Stomach (tissue), 9 donors: ENCODE measurements around the gene DCDC2C. TPM values are rescaled to one million over a fixed set of nuclear protein-coding genes. Genes with fewer than 3 reads are reported as not detected.

Source experiments
- DNase-seq, 2 donors: peaks; one replicate each; pipeline versions ENCODE4 v3.0.0 to v3.0.0-alpha.2; 2013 to 2019
- H3K27ac ChIP-seq, 5 donors: fragments of 200-600 bp in 4 of 5; sonication (generic) in 4 of 5; one replicate each; pipeline ENCODE4 v1.5.1; 2013 to 2019; ENCODE audit warnings: mild to moderate bottlenecking in 1 of 5, moderate library complexity in 1 of 5
- H3K27me3 ChIP-seq, 3 donors: fragments of 200-600 bp; sonication (generic); one replicate each; pipeline ENCODE4 v1.5.1; 2017 to 2019; ENCODE audit warnings: mixed run types in 1 of 3
- H3K36me3 ChIP-seq, 4 donors: fragments of 200-600 bp; sonication (generic); 1 replicate in 3 of 4; 2 replicates in 1 of 4; pipeline ENCODE4 v1.5.1; 2016 to 2019
- H3K4me1 ChIP-seq, 4 donors: fragments of 200-600 bp; sonication (generic); one replicate each; pipeline ENCODE4 v1.5.1; 2016 to 2019
- H3K4me3 ChIP-seq, 4 donors: fragments of 200-600 bp; sonication (generic) in 3 of 4; one replicate each; pipeline ENCODE4 v1.5.1; 2016 to 2019; ENCODE audit warnings: mild to moderate bottlenecking in 1 of 4
- H3K9me3 ChIP-seq, 4 donors: fragments of 200-600 bp; sonication (generic); one replicate each; pipeline ENCODE4 v1.5.1; 2016 to 2019
- CTCF ChIP-seq, 7 experiments: fragments of 450-650 bp in 4 of 7; fragments of 200-600 bp in 3 of 7; sonication (generic) in 3 of 7; IDR thresholded peaks; one replicate each; pipeline ENCODE4 v1.5.1; 2016 to 2019; ENCODE audit warnings: antibody characterized with exemption in 7 of 7, control low read depth in 2 of 7, mild to moderate bottlenecking in 1 of 7
- EP300 ChIP-seq: sonication (generic); formaldehyde crosslinking; IDR thresholded peaks from one replicate; pipeline ENCODE4 v1.6.1; 2017; ENCODE audit warnings: antibody characterized with exemption
- POLR2A ChIP-seq, 4 donors: fragments of 450-650 bp; IDR thresholded peaks; one replicate each; pipeline ENCODE4 v1.6.1; 2016; ENCODE audit warnings: antibody characterized with exemption in 4 of 4, control low read depth in 2 of 4, mild to moderate bottlenecking in 1 of 4, moderate library complexity in 1 of 4
- POLR2AphosphoS5 ChIP-seq, 3 donors: sonication (generic); formaldehyde crosslinking; IDR thresholded peaks; one replicate each; pipeline ENCODE4 v1.6.1; 2016; ENCODE audit warnings: antibody characterized with exemption in 3 of 3
- WGBS, 5 donors: extraction: QIAGEN DNeasy Blood & Tissue Kit in 3 of 5; methylation state at CpG; one replicate each; pipeline versions ENCODE4 v1.1.5 to v1.1.7; 2013 to 2018; 5-methylcytosine and 5-hydroxymethylcytosine counted together
- intact Hi-C: fragments of 100-400 bp; cut with DNase I; formaldehyde crosslinking; loops from one replicate; pipeline ENCODE4 v1.15.1; 2023; ENCODE audit warnings: low total_unique reads
- polyA plus RNA-seq, 3 donors: library from polyadenylated mRNA; stranded (reverse); fragments of 200-250 nt; gene quantifications; one replicate each; pipeline ENCODE4 v1.2.3, GENCODE V29; 2013
- total RNA-seq, 5 donors: library from RNA; depleted of rRNA; stranded (reverse); fragments of >200 nt; gene quantifications; one replicate each; pipeline versions ENCODE4 v1.1.0 to v1.2.3, GENCODE V29; 2014 to 2016
- donor health status: healthy with polysubstance abuse.
- donor health status: Bipolar disorder and iron deficiency.
- donor health status: healthy.

The DCDC2C gene
- total and polyA plus RNA-seq, 8 donors: not detected

- WGBS, 5 donors: 84 to 88% (median 87%) methylated on average over 5 of the region's 5 CpGs
- H3K9me3 ChIP-seq: no peaks in the 10 kb centered on the region
- no peak for DNase-seq
- peaks cover 0 to 16% (median 7%) of the 10 kb centered on the region in 4 donors for H3K4me1 ChIP-seq
- no peak for TF ChIP-seq EP300
- no peak for TF ChIP-seq POLR2AphosphoS5 (IDR thresholded peaks at IDR 0.05)
- no peak overlapping the region for H3K4me3 ChIP-seq
- H3K27me3 ChIP-seq: peaks cover 9 to 49% (median 20%) of the 10 kb centered on the region in 3 donors
- H3K27ac ChIP-seq: no peak overlapping the region
- intact Hi-C loops: no loop called here
- H3K36me3 ChIP-seq: no peaks in the 10 kb centered on the region
Observed at GRCh38 chr2:3701071-3701470, 2.3 kb upstream of the DCDC2C start.

- H3K27ac ChIP-seq: no peak overlapping the region
- no peaks in the 10 kb centered on the region for H3K9me3 ChIP-seq
- TF ChIP-seq EP300: no peak
- TF ChIP-seq POLR2A (IDR thresholded peaks at IDR 0.05): no peak
- no peak for TF ChIP-seq POLR2AphosphoS5 (IDR thresholded peaks at IDR 0.05)
- TF ChIP-seq CTCF (IDR thresholded peaks at IDR 0.05): no peak
- peaks cover 9 to 55% (median 20%) of the 10 kb centered on the region in 3 donors for H3K27me3 ChIP-seq
- peak overlapping the region; percentile 10 to 33 (median 14) for H3K4me3 ChIP-seq
- DNase-seq: peak in 1 of 2 donors; percentile 32
- peaks cover 0 to 16% (median 7%) of the 10 kb centered on the region in 4 donors for H3K4me1 ChIP-seq
- 20 to 33% (median 28%) methylated on average over 34 to 73 of the region's 73 CpGs; no CpG with 5 or more reads in 1 of the 5 donors for WGBS, 5 donors
- no peaks in the 10 kb centered on the region for H3K36me3 ChIP-seq
- intact Hi-C loops: no loop called here
Observed at GRCh38 chr2:3703757-3704355, 481 bp downstream of the DCDC2C start.

- no peak overlapping the region for H3K4me3 ChIP-seq
- no peak for DNase-seq
- TF ChIP-seq POLR2A (IDR thresholded peaks at IDR 0.05): no peak
- TF ChIP-seq POLR2AphosphoS5 (IDR thresholded peaks at IDR 0.05): no peak
- no peak for TF ChIP-seq CTCF (IDR thresholded peaks at IDR 0.05)
- no peak for TF ChIP-seq EP300
- H3K9me3 ChIP-seq: no peaks in the 10 kb centered on the region
- 23 to 50% (median 37%) methylated on average over 3 to 6 of the region's 6 CpGs for WGBS, 5 donors
- H3K27me3 ChIP-seq: peaks cover 9 to 60% (median 20%) of the 10 kb centered on the region in 3 donors
- H3K27ac ChIP-seq: no peak overlapping the region
- H3K36me3 ChIP-seq: no peaks in the 10 kb centered on the region
- intact Hi-C loops: no loop called here
- H3K4me1 ChIP-seq: peaks cover 0 to 16% (median 7%) of the 10 kb centered on the region in 4 donors
Observed at GRCh38 chr2:3704692-3705091, 1.3 kb downstream of the DCDC2C start.

GRCh38 chr2:3705782-3706181, 2.4 kb downstream of the DCDC2C start:
- intact Hi-C loops: no loop called here
- Histone ChIP-seq H3K27me3 (peaks cover 9 to 56% (median 20%) of the 10 kb centered on the region in 3 donors), H3K27ac (no peak overlapping the region), H3K9me3 (no peaks in the 10 kb centered on the region), H3K36me3 (no peaks in the 10 kb centered on the region), H3K4me3 (no peak overlapping the region), H3K4me1 (peaks cover 0 to 16% (median 7%) of the 10 kb centered on the region in 4 donors)
- WGBS, 5 donors: 16 to 32% (median 21%) methylated on average over 2 of the region's 2 CpGs
- TF ChIP-seq POLR2AphosphoS5 (IDR thresholded peaks at IDR 0.05) (no peak), EP300 (no peak), POLR2A (IDR thresholded peaks at IDR 0.05) (no peak), CTCF (IDR thresholded peaks at IDR 0.05) (no peak)
- no peak for DNase-seq

- Histone ChIP-seq H3K27ac (no peak overlapping the region), H3K4me1 (peaks cover 0 to 16% (median 7%) of the 10 kb centered on the region in 4 donors), H3K4me3 (no peak overlapping the region), H3K9me3 (no peaks in the 10 kb centered on the region), H3K27me3 (peaks cover 9 to 47% (median 16%) of the 10 kb centered on the region in 3 donors), H3K36me3 (no peaks in the 10 kb centered on the region)
- no peak for DNase-seq
- WGBS, 5 donors: 51 to 70% (median 64%) methylated on average over 5 of the region's 5 CpGs
- intact Hi-C loops: no loop called here
- TF ChIP-seq CTCF (IDR thresholded peaks at IDR 0.05): no peak
- no peak for TF ChIP-seq POLR2A (IDR thresholded peaks at IDR 0.05)
- no peak for TF ChIP-seq POLR2AphosphoS5 (IDR thresholded peaks at IDR 0.05)
- TF ChIP-seq EP300: no peak
Observed at GRCh38 chr2:3706892-3707291, 3.5 kb downstream of the DCDC2C start.
